ENCODE results near the gene TRHDE. TPM values are rescaled to one million over a fixed set of nuclear protein-coding genes. Genes with fewer than 3 reads are reported as not detected.
"Not testable (repeated sequence)": the region's sequence is repeated elsewhere in the genome, so short reads cannot be mapped to it uniquely, and the experiment has no call there.

The TRHDE gene
- total and polyA plus RNA-seq, 5 donors, result 0.57 to 7.0 (median 3.8) TPM

GRCh38 chr12:72631926-72632685 lies 359.9 kb downstream of the TRHDE start:
- ATAC-seq (no peak), DNase-seq (no peak)
- H3K27me3 ChIP-seq (ENCODE audit: control insufficient read depth, insufficient read depth), result no peaks in the 10 kb centered on the region
- H3K9me3 ChIP-seq (ENCODE audit: control insufficient read depth, low read length), result no peaks in the 10 kb centered on the region
- intact Hi-C loops (cut with DNase I), result no loop called here
- no peaks in the 10 kb centered on the region for H3K4me1 ChIP-seq (ENCODE audit: control insufficient read depth, insufficient read depth, low read length)
- 50% methylated on average over 4 of the region's 4 CpGs for WGBS
- H3K27ac ChIP-seq (ENCODE audit: low read length), result no peak overlapping the region
- no peak overlapping the region for H3K4me3 ChIP-seq (ENCODE audit: low read length)

- Histone ChIP-seq H3K9me3 (ENCODE audit: control insufficient read depth, low read length) (no peaks in the 10 kb centered on the region), H3K27me3 (ENCODE audit: control insufficient read depth, insufficient read depth) (no peaks in the 10 kb centered on the region), H3K4me3 (ENCODE audit: low read length) (no peak overlapping the region), H3K27ac (ENCODE audit: low read length) (no peak overlapping the region), H3K4me1 (ENCODE audit: control insufficient read depth, insufficient read depth, low read length) (no peaks in the 10 kb centered on the region)
- WGBS, result 78% methylated on average over 2 of the region's 2 CpGs
- DNase-seq, result no peak
- ATAC-seq, result no peak
- intact Hi-C loops (cut with DNase I), result no loop called here
Observed at GRCh38 chr12:72642706-72643105, 370.5 kb downstream of the TRHDE start.

- H3K9me3 ChIP-seq (ENCODE audit: control insufficient read depth, low read length), result no peaks in the 10 kb centered on the region
- no peak overlapping the region for H3K4me3 ChIP-seq (ENCODE audit: low read length)
- H3K4me1 ChIP-seq (ENCODE audit: control insufficient read depth, insufficient read depth, low read length), result no peaks in the 10 kb centered on the region
- no peaks in the 10 kb centered on the region for H3K27me3 ChIP-seq (ENCODE audit: control insufficient read depth, insufficient read depth)
- ATAC-seq (no peak), DNase-seq (no peak)
- intact Hi-C loops (cut with DNase I), result no loop called here
- H3K27ac ChIP-seq (ENCODE audit: low read length), result no peak overlapping the region
Observed at GRCh38 chr12:72647139-72647538, 375.0 kb downstream of the TRHDE start.

GRCh38 chr12:72658615-72659014 lies 386.4 kb downstream of the TRHDE start:
- H3K27me3 ChIP-seq (ENCODE audit: control insufficient read depth, insufficient read depth), result no peaks in the 10 kb centered on the region
- DNase-seq (no peak), ATAC-seq (no peak)
- H3K4me1 ChIP-seq (ENCODE audit: control insufficient read depth, insufficient read depth, low read length), result no peaks in the 10 kb centered on the region
- no peak overlapping the region for H3K27ac ChIP-seq (ENCODE audit: low read length)
- H3K9me3 ChIP-seq (ENCODE audit: control insufficient read depth, low read length), result no peaks in the 10 kb centered on the region
- H3K4me3 ChIP-seq (ENCODE audit: low read length), result no peak overlapping the region
- intact Hi-C loops (cut with DNase I), result no loop called here

- H3K27me3 ChIP-seq (ENCODE audit: control insufficient read depth, insufficient read depth); DNase-seq; H3K9me3 ChIP-seq (ENCODE audit: control insufficient read depth, low read length); ATAC-seq; H3K4me1 ChIP-seq (ENCODE audit: control insufficient read depth, insufficient read depth, low read length); H3K4me3 ChIP-seq (ENCODE audit: low read length); H3K27ac ChIP-seq (ENCODE audit: low read length); intact Hi-C loops (cut with DNase I): not testable (repeated sequence)
- WGBS, result 81% methylated on average over 7 of the region's 7 CpGs
Observed at GRCh38 chr12:72660174-72660573, 388.0 kb downstream of the TRHDE start.

GRCh38 chr12:72673853-72674252 lies 401.7 kb downstream of the TRHDE start:
- no peak for DNase-seq
- 68% methylated on average over 4 of the region's 4 CpGs for WGBS
- Histone ChIP-seq H3K4me1 (ENCODE audit: control insufficient read depth, insufficient read depth, low read length) (no peaks in the 10 kb centered on the region), H3K27ac (ENCODE audit: low read length) (no peak overlapping the region), H3K9me3 (ENCODE audit: control insufficient read depth, low read length) (no peaks in the 10 kb centered on the region), H3K27me3 (ENCODE audit: control insufficient read depth, insufficient read depth) (no peaks in the 10 kb centered on the region), H3K4me3 (ENCODE audit: low read length) (no peak overlapping the region)
- intact Hi-C loops (cut with DNase I), result no loop called here
- ATAC-seq, result no peak

GRCh38 chr12:72676556-72676955 lies 404.4 kb downstream of the TRHDE start:
- intact Hi-C loops (cut with DNase I), result no loop called here
- Histone ChIP-seq H3K4me3 (ENCODE audit: low read length) (no peak overlapping the region), H3K4me1 (ENCODE audit: control insufficient read depth, insufficient read depth, low read length) (no peaks in the 10 kb centered on the region), H3K27me3 (ENCODE audit: control insufficient read depth, insufficient read depth) (no peaks in the 10 kb centered on the region), H3K9me3 (ENCODE audit: control insufficient read depth, low read length) (no peaks in the 10 kb centered on the region), H3K27ac (ENCODE audit: low read length) (no peak overlapping the region)
- 87% methylated on average over 1 of the region's 1 CpG for WGBS
- ATAC-seq, result no peak
- DNase-seq, result no peak

GRCh38 chr12:72677139-72677538 lies 405.0 kb downstream of the TRHDE start:
- ATAC-seq, result no peak

GRCh38 chr12:72677846-72678245 lies 405.7 kb downstream of the TRHDE start:
- Histone ChIP-seq H3K27ac (ENCODE audit: low read length) (no peak overlapping the region), H3K27me3 (ENCODE audit: control insufficient read depth, insufficient read depth) (no peaks in the 10 kb centered on the region), H3K9me3 (ENCODE audit: control insufficient read depth, low read length) (no peaks in the 10 kb centered on the region), H3K4me1 (ENCODE audit: control insufficient read depth, insufficient read depth, low read length) (no peaks in the 10 kb centered on the region), H3K4me3 (ENCODE audit: low read length) (no peak overlapping the region)
- intact Hi-C loops (cut with DNase I), result no loop called here
- DNase-seq (no peak), ATAC-seq (no peak)
- WGBS, result 36% methylated on average over 2 of the region's 2 CpGs

More at GRCh38 chr12:72677139-72677538, 405.0 kb downstream of the TRHDE start:
- no peak for DNase-seq
- no peaks in the 10 kb centered on the region for H3K9me3 ChIP-seq (ENCODE audit: control insufficient read depth, low read length)
- no peak overlapping the region for H3K4me3 ChIP-seq (ENCODE audit: low read length)
- H3K27me3 ChIP-seq (ENCODE audit: control insufficient read depth, insufficient read depth), result no peaks in the 10 kb centered on the region
- no peak overlapping the region for H3K27ac ChIP-seq (ENCODE audit: low read length)
- intact Hi-C loops (cut with DNase I), result no loop called here
- no peaks in the 10 kb centered on the region for H3K4me1 ChIP-seq (ENCODE audit: control insufficient read depth, insufficient read depth, low read length)

GRCh38 chr12:72679147-72679757 lies 407.1 kb downstream of the TRHDE start:
- intact Hi-C loops (cut with DNase I), result no loop called here
- Histone ChIP-seq H3K9me3 (ENCODE audit: control insufficient read depth, low read length) (no peaks in the 10 kb centered on the region), H3K27ac (ENCODE audit: low read length) (no peak overlapping the region), H3K4me3 (ENCODE audit: low read length) (no peak overlapping the region), H3K27me3 (ENCODE audit: control insufficient read depth, insufficient read depth) (no peaks in the 10 kb centered on the region), H3K4me1 (ENCODE audit: control insufficient read depth, insufficient read depth, low read length) (no peaks in the 10 kb centered on the region)
- 68% methylated on average over 2 of the region's 2 CpGs for WGBS
- ATAC-seq (no peak), DNase-seq (no peak)

- intact Hi-C loops (cut with DNase I), result no loop called here
- Histone ChIP-seq H3K4me1 (ENCODE audit: control insufficient read depth, insufficient read depth, low read length) (no peaks in the 10 kb centered on the region), H3K27me3 (ENCODE audit: control insufficient read depth, insufficient read depth) (no peaks in the 10 kb centered on the region), H3K27ac (ENCODE audit: low read length) (no peak overlapping the region), H3K4me3 (ENCODE audit: low read length) (no peak overlapping the region), H3K9me3 (ENCODE audit: control insufficient read depth, low read length) (no peaks in the 10 kb centered on the region)
- DNase-seq, result no peak
- no peak for ATAC-seq
Observed at GRCh38 chr12:72681028-72681427, 408.9 kb downstream of the TRHDE start.

GRCh38 chr12:72684491-72684890 lies 412.3 kb downstream of the TRHDE start:
- intact Hi-C loops (cut with DNase I), result no loop called here
- no peaks in the 10 kb centered on the region for H3K4me1 ChIP-seq (ENCODE audit: control insufficient read depth, insufficient read depth, low read length)
- no peak overlapping the region for H3K27ac ChIP-seq (ENCODE audit: low read length)
- 83% methylated on average over 4 of the region's 4 CpGs for WGBS
- DNase-seq, result no peak
- ATAC-seq, result no peak
- no peak overlapping the region for H3K4me3 ChIP-seq (ENCODE audit: low read length)
- H3K9me3 ChIP-seq (ENCODE audit: control insufficient read depth, low read length), result no peaks in the 10 kb centered on the region
- no peaks in the 10 kb centered on the region for H3K27me3 ChIP-seq (ENCODE audit: control insufficient read depth, insufficient read depth)
